H1 (cell line): ENCODE data around the gene FOXP4. TPM values are rescaled to one million over a fixed set of nuclear protein-coding genes. Genes with fewer than 3 reads are reported as not detected.

Experiments
- EP300 ChIP-seq, 2 experiments: IDR thresholded peaks; 1 replicate in 1 of 2; 2 replicates in 1 of 2; pipeline ENCODE4 v1.6.1; 2011 to 2012; ENCODE audit warnings: low read depth in 2 of 2, low read length in 2 of 2, mild to moderate bottlenecking in 2 of 2, borderline replicate concordance in 1 of 2, inconsistent platforms in 1 of 2, moderate library complexity in 1 of 2
- FOSL1 ChIP-seq: IDR thresholded peaks from 2 replicates; pipeline ENCODE4 v1.6.1; 2011; ENCODE audit warnings: mild to moderate bottlenecking, low read depth, low read length, moderate library complexity; ENCODE audit not compliant: insufficient read depth
- JUND ChIP-seq: IDR thresholded peaks from 2 replicates; pipeline ENCODE4 v1.6.1; 2011; ENCODE audit warnings: mild to moderate bottlenecking, improper control_type of control experiment, low read length
- KDM5A ChIP-seq: fragments of 200-600 bp; IDR thresholded peaks from 2 replicates; pipeline ENCODE4 v1.7.1; 2012; ENCODE audit warnings: mild to moderate bottlenecking, low read length, inconsistent platforms, mixed read lengths
- MAFK ChIP-seq: IDR thresholded peaks from 2 replicates; pipeline ENCODE4 v1.6.1; 2012; ENCODE audit warnings: low read depth, mild to moderate bottlenecking, improper control_type of control experiment, low read length
- POU5F1 ChIP-seq: IDR thresholded peaks from 2 replicates; pipeline ENCODE4 v1.6.1; 2011; ENCODE audit warnings: low read depth, mild to moderate bottlenecking, low read length, moderate library complexity
- RNF2 ChIP-seq: fragments of 200-900, 300-1000 bp; sonication (generic); IDR thresholded peaks from 2 replicates; pipeline ENCODE4 v1.7.1; 2016; ENCODE audit warnings: borderline replicate concordance, low read depth, mild to moderate bottlenecking, antibody characterized with exemption, low read length; ENCODE audit not compliant: poor library complexity, severe bottlenecking; ENCODE audit errors: missing control alignments
- SP2 ChIP-seq: IDR thresholded peaks from 2 replicates; pipeline ENCODE4 v1.6.1; 2012; ENCODE audit warnings: mild to moderate bottlenecking, low read length, inconsistent platforms
- polyA plus RNA-seq, 7 experiments: library from polyadenylated mRNA; depleted of rRNA in 3 of 7; stranded (reverse) in 5 of 7; unstranded in 2 of 7; fragments of >200 nt in 5 of 7; fragments of 200-250 nt in 2 of 7; gene quantifications; 1 replicate in 5 of 7; 2 replicates in 1 of 7; 4 replicates in 1 of 7; pipeline versions ENCODE4 v1.2.1 to v1.2.3, GENCODE V29; 2011 to 2013; ENCODE audit warnings: missing spikeins in 2 of 7, mixed read lengths in 2 of 7
- total RNA-seq: library from RNA; stranded (reverse); fragmentation: NEBNext Ultra II Directional; extraction: Animal tissue kit (Norgen Biotek cat#: 25700); gene quantifications from 2 replicates; pipeline ENCODE4 v1.2.1, GENCODE V29; 2021
- TF ChIP-seq, protein P1 (sequence below): fragments of 300-600 bp; sonication (generic); IDR thresholded peaks from 2 replicates; pipeline ENCODE4 v1.7.1; 2012; ENCODE audit warnings: low read length, moderate library complexity, mild to moderate bottlenecking, inconsistent platforms; ENCODE audit not compliant: insufficient replicate concordance

Gene FOXP4
- total and polyA plus RNA-seq, 2 of the 8 experiments (the other 6 are each of a cell fraction or from before 2014, with no cell fraction given): 4.8 to 13.3 TPM

DNA sequence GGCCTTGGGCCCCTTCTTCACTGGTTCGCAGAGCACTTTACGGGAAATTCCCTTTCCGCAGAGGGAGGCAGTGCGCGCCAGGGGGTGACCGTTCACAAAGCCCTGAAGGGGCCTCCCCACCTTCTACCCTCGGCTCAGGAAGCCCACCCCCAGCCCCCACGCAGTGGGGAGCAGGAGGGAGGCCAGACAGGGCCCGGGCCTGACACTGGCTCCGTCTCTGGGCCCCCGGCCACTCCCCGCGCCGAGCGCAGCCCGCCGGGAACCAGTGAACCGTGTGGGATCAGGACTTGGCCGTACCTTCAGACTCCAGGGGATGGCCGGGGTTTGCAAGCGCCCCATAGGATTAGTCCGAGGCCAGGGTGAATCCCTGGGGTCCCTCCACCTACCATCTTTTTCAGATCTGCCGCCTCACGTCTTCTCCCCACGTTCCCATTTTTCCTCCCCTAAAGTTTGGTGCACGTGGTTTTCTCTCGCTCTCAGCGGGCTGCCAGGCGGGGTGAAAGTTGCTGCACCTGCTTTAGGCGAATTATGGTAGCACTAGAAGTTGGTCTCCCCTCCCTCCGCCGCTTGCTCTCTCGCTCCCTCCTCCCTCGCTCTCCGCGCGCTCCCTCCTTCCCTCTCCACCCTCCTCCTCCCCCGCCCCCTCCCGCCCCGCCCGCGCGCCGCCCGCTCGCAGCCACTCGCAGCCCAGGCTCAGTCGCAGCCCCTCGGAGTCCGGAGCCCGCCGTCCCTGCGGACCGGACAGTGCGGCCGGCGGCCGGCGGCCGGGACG is at the start of gene FOXP4 (continued):
- TF ChIP-seq, protein P1, sequence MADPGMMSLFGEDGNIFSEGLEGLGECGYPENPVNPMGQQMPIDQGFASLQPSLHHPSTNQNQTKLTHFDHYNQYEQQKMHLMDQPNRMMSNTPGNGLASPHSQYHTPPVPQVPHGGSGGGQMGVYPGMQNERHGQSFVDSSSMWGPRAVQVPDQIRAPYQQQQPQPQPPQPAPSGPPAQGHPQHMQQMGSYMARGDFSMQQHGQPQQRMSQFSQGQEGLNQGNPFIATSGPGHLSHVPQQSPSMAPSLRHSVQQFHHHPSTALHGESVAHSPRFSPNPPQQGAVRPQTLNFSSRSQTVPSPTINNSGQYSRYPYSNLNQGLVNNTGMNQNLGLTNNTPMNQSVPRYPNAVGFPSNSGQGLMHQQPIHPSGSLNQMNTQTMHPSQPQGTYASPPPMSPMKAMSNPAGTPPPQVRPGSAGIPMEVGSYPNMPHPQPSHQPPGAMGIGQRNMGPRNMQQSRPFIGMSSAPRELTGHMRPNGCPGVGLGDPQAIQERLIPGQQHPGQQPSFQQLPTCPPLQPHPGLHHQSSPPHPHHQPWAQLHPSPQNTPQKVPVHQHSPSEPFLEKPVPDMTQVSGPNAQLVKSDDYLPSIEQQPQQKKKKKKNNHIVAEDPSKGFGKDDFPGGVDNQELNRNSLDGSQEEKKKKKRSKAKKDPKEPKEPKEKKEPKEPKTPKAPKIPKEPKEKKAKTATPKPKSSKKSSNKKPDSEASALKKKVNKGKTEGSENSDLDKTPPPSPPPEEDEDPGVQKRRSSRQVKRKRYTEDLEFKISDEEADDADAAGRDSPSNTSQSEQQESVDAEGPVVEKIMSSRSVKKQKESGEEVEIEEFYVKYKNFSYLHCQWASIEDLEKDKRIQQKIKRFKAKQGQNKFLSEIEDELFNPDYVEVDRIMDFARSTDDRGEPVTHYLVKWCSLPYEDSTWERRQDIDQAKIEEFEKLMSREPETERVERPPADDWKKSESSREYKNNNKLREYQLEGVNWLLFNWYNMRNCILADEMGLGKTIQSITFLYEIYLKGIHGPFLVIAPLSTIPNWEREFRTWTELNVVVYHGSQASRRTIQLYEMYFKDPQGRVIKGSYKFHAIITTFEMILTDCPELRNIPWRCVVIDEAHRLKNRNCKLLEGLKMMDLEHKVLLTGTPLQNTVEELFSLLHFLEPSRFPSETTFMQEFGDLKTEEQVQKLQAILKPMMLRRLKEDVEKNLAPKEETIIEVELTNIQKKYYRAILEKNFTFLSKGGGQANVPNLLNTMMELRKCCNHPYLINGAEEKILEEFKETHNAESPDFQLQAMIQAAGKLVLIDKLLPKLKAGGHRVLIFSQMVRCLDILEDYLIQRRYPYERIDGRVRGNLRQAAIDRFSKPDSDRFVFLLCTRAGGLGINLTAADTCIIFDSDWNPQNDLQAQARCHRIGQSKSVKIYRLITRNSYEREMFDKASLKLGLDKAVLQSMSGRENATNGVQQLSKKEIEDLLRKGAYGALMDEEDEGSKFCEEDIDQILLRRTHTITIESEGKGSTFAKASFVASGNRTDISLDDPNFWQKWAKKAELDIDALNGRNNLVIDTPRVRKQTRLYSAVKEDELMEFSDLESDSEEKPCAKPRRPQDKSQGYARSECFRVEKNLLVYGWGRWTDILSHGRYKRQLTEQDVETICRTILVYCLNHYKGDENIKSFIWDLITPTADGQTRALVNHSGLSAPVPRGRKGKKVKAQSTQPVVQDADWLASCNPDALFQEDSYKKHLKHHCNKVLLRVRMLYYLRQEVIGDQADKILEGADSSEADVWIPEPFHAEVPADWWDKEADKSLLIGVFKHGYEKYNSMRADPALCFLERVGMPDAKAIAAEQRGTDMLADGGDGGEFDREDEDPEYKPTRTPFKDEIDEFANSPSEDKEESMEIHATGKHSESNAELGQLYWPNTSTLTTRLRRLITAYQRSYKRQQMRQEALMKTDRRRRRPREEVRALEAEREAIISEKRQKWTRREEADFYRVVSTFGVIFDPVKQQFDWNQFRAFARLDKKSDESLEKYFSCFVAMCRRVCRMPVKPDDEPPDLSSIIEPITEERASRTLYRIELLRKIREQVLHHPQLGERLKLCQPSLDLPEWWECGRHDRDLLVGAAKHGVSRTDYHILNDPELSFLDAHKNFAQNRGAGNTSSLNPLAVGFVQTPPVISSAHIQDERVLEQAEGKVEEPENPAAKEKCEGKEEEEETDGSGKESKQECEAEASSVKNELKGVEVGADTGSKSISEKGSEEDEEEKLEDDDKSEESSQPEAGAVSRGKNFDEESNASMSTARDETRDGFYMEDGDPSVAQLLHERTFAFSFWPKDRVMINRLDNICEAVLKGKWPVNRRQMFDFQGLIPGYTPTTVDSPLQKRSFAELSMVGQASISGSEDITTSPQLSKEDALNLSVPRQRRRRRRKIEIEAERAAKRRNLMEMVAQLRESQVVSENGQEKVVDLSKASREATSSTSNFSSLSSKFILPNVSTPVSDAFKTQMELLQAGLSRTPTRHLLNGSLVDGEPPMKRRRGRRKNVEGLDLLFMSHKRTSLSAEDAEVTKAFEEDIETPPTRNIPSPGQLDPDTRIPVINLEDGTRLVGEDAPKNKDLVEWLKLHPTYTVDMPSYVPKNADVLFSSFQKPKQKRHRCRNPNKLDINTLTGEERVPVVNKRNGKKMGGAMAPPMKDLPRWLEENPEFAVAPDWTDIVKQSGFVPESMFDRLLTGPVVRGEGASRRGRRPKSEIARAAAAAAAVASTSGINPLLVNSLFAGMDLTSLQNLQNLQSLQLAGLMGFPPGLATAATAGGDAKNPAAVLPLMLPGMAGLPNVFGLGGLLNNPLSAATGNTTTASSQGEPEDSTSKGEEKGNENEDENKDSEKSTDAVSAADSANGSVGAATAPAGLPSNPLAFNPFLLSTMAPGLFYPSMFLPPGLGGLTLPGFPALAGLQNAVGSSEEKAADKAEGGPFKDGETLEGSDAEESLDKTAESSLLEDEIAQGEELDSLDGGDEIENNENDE: peak; percentile 99
- TF ChIP-seq KDM5A: no peak
- TF ChIP-seq EP300 (IDR thresholded peaks at IDR 0.05; ENCODE audit: borderline replicate concordance in 1 of 2, low read depth in 2 of 2, low read length in 2 of 2): peak in 1 of 2 experiments; percentile 43; a peak in 1 of 3 replicates
- TF ChIP-seq FOSL1: no peak
- TF ChIP-seq POU5F1: no peak
- no peak for TF ChIP-seq JUND
- TF ChIP-seq MAFK: peak; percentile 88
- peak; percentile 59 for TF ChIP-seq RNF2
- no peak for TF ChIP-seq SP2
